ENCODE measurements around the gene COL11A2.

The COL11A2 gene

GRCh38 chr6:33215271-33216116 lies 23.2 kb upstream of the COL11A2 start:
- H3K9ac ChIP-seq (ENCODE audit: low read length in 2 of 2): no peak overlapping the region
- H3K4me3 ChIP-seq (ENCODE audit: low read length in 2 of 2): no peak overlapping the region
- H3K27ac ChIP-seq (ENCODE audit: low read length): no peak overlapping the region
- peaks cover 4 to 5% of the 10 kb centered on the region in 2 donors for H3K36me3 ChIP-seq (ENCODE audit: control insufficient read depth in 2 of 2, insufficient read depth in 2 of 2, low read length in 2 of 2)
- peaks cover 0 to 2% of the 10 kb centered on the region in 2 donors for H3K27me3 ChIP-seq (ENCODE audit: control insufficient read depth in 1 of 2, insufficient read depth in 2 of 2, low read length in 2 of 2)
- H3K9me3 ChIP-seq (ENCODE audit: control insufficient read depth in 2 of 2, low read length in 2 of 2): no peaks in the 10 kb centered on the region
- peaks cover 17% of the 10 kb centered on the region for H3K4me1 ChIP-seq (ENCODE audit: control insufficient read depth, insufficient read depth, low read length)

- H3K9ac ChIP-seq (ENCODE audit: low read length in 2 of 2): peak overlapping the region; percentile 57 to 66
- peak overlapping the region; percentile 73 to 77 for H3K4me3 ChIP-seq (ENCODE audit: low read length in 2 of 2)
- H3K36me3 ChIP-seq (ENCODE audit: control insufficient read depth in 2 of 2, insufficient read depth in 2 of 2, low read length in 2 of 2): peaks cover 12 to 15% of the 10 kb centered on the region in 2 donors
- H3K9me3 ChIP-seq (ENCODE audit: control insufficient read depth in 2 of 2, low read length in 2 of 2): no peaks in the 10 kb centered on the region
- H3K4me1 ChIP-seq (ENCODE audit: control insufficient read depth, insufficient read depth, low read length): peaks cover 25% of the 10 kb centered on the region
- H3K27me3 ChIP-seq (ENCODE audit: control insufficient read depth in 1 of 2, insufficient read depth in 2 of 2, low read length in 2 of 2): peaks cover 0 to under 1% of the 10 kb centered on the region in 2 donors
- no peak overlapping the region for H3K27ac ChIP-seq (ENCODE audit: low read length)
Measured at GRCh38 chr6:33213989-33214335, 21.7 kb upstream of the COL11A2 start.

- H3K27me3 ChIP-seq (ENCODE audit: control insufficient read depth in 1 of 2, insufficient read depth in 2 of 2, low read length in 2 of 2): no peaks in the 10 kb centered on the region
- H3K9me3 ChIP-seq (ENCODE audit: control insufficient read depth in 2 of 2, low read length in 2 of 2): no peaks in the 10 kb centered on the region
- peak overlapping the region; percentile 57 to 66 for H3K9ac ChIP-seq (ENCODE audit: low read length in 2 of 2)
- peaks cover 12 to 15% of the 10 kb centered on the region in 2 donors for H3K36me3 ChIP-seq (ENCODE audit: control insufficient read depth in 2 of 2, insufficient read depth in 2 of 2, low read length in 2 of 2)
- no peak overlapping the region for H3K27ac ChIP-seq (ENCODE audit: low read length)
- peak overlapping the region; percentile 73 to 77 for H3K4me3 ChIP-seq (ENCODE audit: low read length in 2 of 2)
- peaks cover 28% of the 10 kb centered on the region for H3K4me1 ChIP-seq (ENCODE audit: control insufficient read depth, insufficient read depth, low read length)
Measured at GRCh38 chr6:33213166-33213988, 21.1 kb upstream of the COL11A2 start.

- Histone ChIP-seq H3K27me3 (ENCODE audit: control insufficient read depth in 1 of 2, insufficient read depth in 2 of 2, low read length in 2 of 2) (no peaks in the 10 kb centered on the region), H3K9ac (ENCODE audit: low read length in 2 of 2) (peak overlapping the region; percentile 57 to 66), H3K4me1 (ENCODE audit: control insufficient read depth, insufficient read depth, low read length) (peaks cover 30% of the 10 kb centered on the region), H3K36me3 (ENCODE audit: control insufficient read depth in 2 of 2, insufficient read depth in 2 of 2, low read length in 2 of 2) (peaks cover 12 to 15% of the 10 kb centered on the region in 2 donors), H3K27ac (ENCODE audit: low read length) (no peak overlapping the region), H3K9me3 (ENCODE audit: control insufficient read depth in 2 of 2, low read length in 2 of 2) (no peaks in the 10 kb centered on the region), H3K4me3 (ENCODE audit: low read length in 2 of 2) (peak overlapping the region; percentile 73 to 77)
Measured at GRCh38 chr6:33212857-33213165, 20.5 kb upstream of the COL11A2 start.

GRCh38 chr6:33211666-33212422 lies 19.6 kb upstream of the COL11A2 start:
- no peak overlapping the region for H3K27ac ChIP-seq (ENCODE audit: low read length)
- H3K36me3 ChIP-seq (ENCODE audit: control insufficient read depth in 2 of 2, insufficient read depth in 2 of 2, low read length in 2 of 2): peaks cover 12 to 15% of the 10 kb centered on the region in 2 donors
- peaks cover 36% of the 10 kb centered on the region for H3K4me1 ChIP-seq (ENCODE audit: control insufficient read depth, insufficient read depth, low read length)
- H3K4me3 ChIP-seq (ENCODE audit: low read length in 2 of 2): no peak overlapping the region
- no peaks in the 10 kb centered on the region for H3K27me3 ChIP-seq (ENCODE audit: control insufficient read depth in 1 of 2, insufficient read depth in 2 of 2, low read length in 2 of 2)
- H3K9ac ChIP-seq (ENCODE audit: low read length in 2 of 2): no peak overlapping the region
- H3K9me3 ChIP-seq (ENCODE audit: control insufficient read depth in 2 of 2, low read length in 2 of 2): no peaks in the 10 kb centered on the region

GRCh38 chr6:33211136-33211535 lies 18.9 kb upstream of the COL11A2 start:
- H3K27me3 ChIP-seq (ENCODE audit: control insufficient read depth in 1 of 2, insufficient read depth in 2 of 2, low read length in 2 of 2): no peaks in the 10 kb centered on the region
- no peaks in the 10 kb centered on the region for H3K9me3 ChIP-seq (ENCODE audit: control insufficient read depth in 2 of 2, low read length in 2 of 2)
- no peak overlapping the region for H3K27ac ChIP-seq (ENCODE audit: low read length)
- H3K36me3 ChIP-seq (ENCODE audit: control insufficient read depth in 2 of 2, insufficient read depth in 2 of 2, low read length in 2 of 2): peaks cover 12 to 15% of the 10 kb centered on the region in 2 donors
- H3K4me1 ChIP-seq (ENCODE audit: control insufficient read depth, insufficient read depth, low read length): peaks cover 38% of the 10 kb centered on the region
- H3K9ac ChIP-seq (ENCODE audit: low read length in 2 of 2): no peak overlapping the region
- no peak overlapping the region for H3K4me3 ChIP-seq (ENCODE audit: low read length in 2 of 2)

- H3K9ac ChIP-seq (ENCODE audit: low read length in 2 of 2): no peak overlapping the region
- H3K9me3 ChIP-seq (ENCODE audit: control insufficient read depth in 2 of 2, low read length in 2 of 2): no peaks in the 10 kb centered on the region
- H3K36me3 ChIP-seq (ENCODE audit: control insufficient read depth in 2 of 2, insufficient read depth in 2 of 2, low read length in 2 of 2): peaks cover 12 to 15% of the 10 kb centered on the region in 2 donors
- no peak overlapping the region for H3K27ac ChIP-seq (ENCODE audit: low read length)
- peaks cover 45% of the 10 kb centered on the region for H3K4me1 ChIP-seq (ENCODE audit: control insufficient read depth, insufficient read depth, low read length)
- no peaks in the 10 kb centered on the region for H3K27me3 ChIP-seq (ENCODE audit: control insufficient read depth in 1 of 2, insufficient read depth in 2 of 2, low read length in 2 of 2)
- no peak overlapping the region for H3K4me3 ChIP-seq (ENCODE audit: low read length in 2 of 2)
Measured at GRCh38 chr6:33209856-33210255, 17.6 kb upstream of the COL11A2 start.

- H3K9ac ChIP-seq (ENCODE audit: low read length in 2 of 2): peak within 1 kb of the TSS; percentile 98 to 99
- peaks cover 51% of the 10 kb centered on the region for H3K4me1 ChIP-seq (ENCODE audit: control insufficient read depth, insufficient read depth, low read length)
- no peaks in the 10 kb centered on the region for H3K27me3 ChIP-seq (ENCODE audit: control insufficient read depth in 1 of 2, insufficient read depth in 2 of 2, low read length in 2 of 2)
- peak within 1 kb of the TSS; percentile 92 for H3K27ac ChIP-seq (ENCODE audit: low read length)
- H3K4me3 ChIP-seq (ENCODE audit: low read length in 2 of 2): peak within 1 kb of the TSS; percentile 89 to 90
- peaks cover 16 to 18% of the 10 kb centered on the region in 2 donors for H3K36me3 ChIP-seq (ENCODE audit: control insufficient read depth in 2 of 2, insufficient read depth in 2 of 2, low read length in 2 of 2)
- no peaks in the 10 kb centered on the region for H3K9me3 ChIP-seq (ENCODE audit: control insufficient read depth in 2 of 2, low read length in 2 of 2)
Measured at GRCh38 chr6:33208091-33208967, 16.1 kb upstream of the COL11A2 start, which contains the start of gene RING1. Gene RING1 (plus strand): TSS chr6:33208500. CDS start chr6:33208823, 323 bp downstream.

- H3K4me3 ChIP-seq (ENCODE audit: low read length in 2 of 2): peak overlapping the region; percentile 89 to 90
- H3K9ac ChIP-seq (ENCODE audit: low read length in 2 of 2): peak overlapping the region; percentile 98 to 99
- peak overlapping the region; percentile 92 for H3K27ac ChIP-seq (ENCODE audit: low read length)
- no peaks in the 10 kb centered on the region for H3K9me3 ChIP-seq (ENCODE audit: control insufficient read depth in 2 of 2, low read length in 2 of 2)
- peaks cover 23 to 25% of the 10 kb centered on the region in 2 donors for H3K36me3 ChIP-seq (ENCODE audit: control insufficient read depth in 2 of 2, insufficient read depth in 2 of 2, low read length in 2 of 2)
- H3K4me1 ChIP-seq (ENCODE audit: control insufficient read depth, insufficient read depth, low read length): peaks cover 49% of the 10 kb centered on the region
- no peaks in the 10 kb centered on the region for H3K27me3 ChIP-seq (ENCODE audit: control insufficient read depth in 1 of 2, insufficient read depth in 2 of 2, low read length in 2 of 2)
Measured at GRCh38 chr6:33207552-33208090, 15.4 kb upstream of the COL11A2 start.
